K562 (cell line): Measurements from ENCODE around the gene ARHGAP9. TPM values are rescaled to one million over a fixed set of nuclear protein-coding genes. Genes with fewer than 3 reads are reported as not detected.

Source experiments
- ARNT ChIP-seq, 2 experiments: fragments of 450-650 bp; IDR thresholded peaks; 2 replicates each; pipeline ENCODE4 v1.6.1; 2016; ENCODE audit warnings: mild to moderate bottlenecking in 1 of 2
- COPS2 ChIP-seq: fragments of 450-650 bp; conservative IDR thresholded peaks from 2 replicates; pipeline ENCODE4 v1.6.1; 2016; ENCODE audit warnings: mild to moderate bottlenecking, moderate library complexity
- DNMT1 ChIP-seq: fragments of 450-650 bp; IDR thresholded peaks from 2 replicates; pipeline ENCODE4 v1.6.1; 2016; ENCODE audit warnings: antibody characterized with exemption, mild to moderate bottlenecking
- FOSL1 ChIP-seq: fragments of 200-800 bp; sonication (Bioruptor generic); conservative IDR thresholded peaks from 2 replicates; pipeline ENCODE4 v1.6.1; 2016; ENCODE audit warnings: missing genetic modification characterization, missing compliant biosample characterization
- GABPB2 ChIP-seq: fragments of 250-450 bp; sonication (Bioruptor Pico); conservative IDR thresholded peaks from 2 replicates; pipeline ENCODE4 v1.5.1; 2021; ENCODE audit warnings: mild to moderate bottlenecking
- GTF2F1 ChIP-seq: IDR thresholded peaks from 2 replicates; pipeline ENCODE4 v1.6.1; 2011; ENCODE audit warnings: low read depth, low read length, improper control_type of control experiment
- HDAC8 ChIP-seq: fragments of 450-650 bp; IDR thresholded peaks from 2 replicates; pipeline ENCODE4 v1.6.1; 2016; ENCODE audit warnings: mild to moderate bottlenecking, missing genetic modification characterization, moderate library complexity, missing compliant biosample characterization
- HMG20A ChIP-seq: fragments of 450-650 bp; formaldehyde crosslinking; conservative IDR thresholded peaks from 2 replicates; pipeline ENCODE4 v1.4.0; 2020; ENCODE audit warnings: mild to moderate bottlenecking, mixed read lengths
- HNRNPLL ChIP-seq: fragments of 200-400 bp; formaldehyde crosslinking; IDR thresholded peaks from 2 replicates; pipeline ENCODE4 v1.6.1; 2017; ENCODE audit warnings: low read length, low read depth, mild to moderate bottlenecking; ENCODE audit not compliant: poor library complexity, severe bottlenecking
- KLF1 ChIP-seq: fragments of 450-650 bp; IDR thresholded peaks from 2 replicates; pipeline ENCODE4 v1.6.1; 2016; ENCODE audit warnings: missing genetic modification characterization, missing compliant biosample characterization
- KLF16 ChIP-seq: IDR thresholded peaks from 2 replicates; pipeline ENCODE4 v1.6.1; 2016; ENCODE audit warnings: antibody characterized with exemption
- L3MBTL2 ChIP-seq: fragments of 450-650 bp; IDR thresholded peaks from 2 replicates; pipeline ENCODE4 v1.6.1; 2016; ENCODE audit warnings: mild to moderate bottlenecking, moderate library complexity
- MAFG ChIP-seq: fragments of 450-650 bp; conservative IDR thresholded peaks from 2 replicates; pipeline ENCODE4 v1.6.1; 2016; ENCODE audit warnings: missing genetic modification characterization, missing compliant biosample characterization
- MEF2D ChIP-seq: conservative IDR thresholded peaks from 2 replicates; pipeline ENCODE4 v1.6.1; 2016; ENCODE audit warnings: low read depth, missing genetic modification characterization, missing compliant biosample characterization
- MIER1 ChIP-seq: fragments of 450-650 bp; IDR thresholded peaks from 2 replicates; pipeline ENCODE4 v1.6.1; 2016; ENCODE audit warnings: antibody characterized with exemption, mild to moderate bottlenecking, low read depth
- NR0B1 ChIP-seq: fragments of 450-650 bp; IDR thresholded peaks from one replicate; pipeline ENCODE4 v1.6.1; 2018; ENCODE audit warnings: mild to moderate bottlenecking, moderate library complexity; ENCODE audit not compliant: partially characterized antibody
- PHTF2 ChIP-seq: fragments of 250-450 bp; sonication (Bioruptor Pico); IDR thresholded peaks from 2 replicates; pipeline ENCODE4 v1.5.0; 2021; ENCODE audit warnings: mild to moderate bottlenecking
- RB1 ChIP-seq: fragments of 450-650 bp; IDR thresholded peaks from 2 replicates; pipeline ENCODE4 v1.6.1; 2017; ENCODE audit warnings: low read depth, mild to moderate bottlenecking
- RBM14 ChIP-seq: fragments of 200-400 bp; formaldehyde crosslinking; IDR thresholded peaks from 2 replicates; pipeline ENCODE4 v1.6.1; 2018; ENCODE audit warnings: low read depth, mild to moderate bottlenecking, low read length, moderate library complexity, borderline replicate concordance; ENCODE audit not compliant: insufficient read depth
- RUNX1 ChIP-seq: sonication (generic); IDR thresholded peaks from 2 replicates; pipeline ENCODE4 v1.6.1; 2016; ENCODE audit warnings: antibody characterized with exemption, low read depth
- SAP30 ChIP-seq: fragments of 200-600 bp; sonication (generic); IDR thresholded peaks from 2 replicates; pipeline ENCODE4 v1.6.1; 2012; ENCODE audit warnings: borderline replicate concordance, low read depth, mild to moderate bottlenecking, moderate library complexity, low read length, control low read depth, inconsistent platforms; ENCODE audit not compliant: insufficient read depth, poor library complexity, severe bottlenecking
- THRA ChIP-seq: fragments of 450-650 bp; IDR thresholded peaks from 2 replicates; pipeline ENCODE4 v1.6.1; 2017; ENCODE audit warnings: mild to moderate bottlenecking, moderate library complexity
- THRB ChIP-seq: fragments of 450-650 bp; formaldehyde crosslinking; conservative IDR thresholded peaks from 2 replicates; pipeline ENCODE4 v1.4.0; 2022; ENCODE audit warnings: mild to moderate bottlenecking, missing genetic modification characterization
- XRCC5 ChIP-seq: fragments of 200-400 bp; formaldehyde crosslinking; IDR thresholded peaks from 2 replicates; pipeline ENCODE4 v1.6.1; 2017; ENCODE audit warnings: low read depth, mild to moderate bottlenecking, low read length
- ZBTB1 ChIP-seq: sonication (generic); formaldehyde crosslinking; IDR thresholded peaks from 2 replicates; pipeline ENCODE4 v1.8.1; 2023; ENCODE audit warnings: missing genetic modification reagents, low read depth, mild to moderate bottlenecking, borderline replicate concordance
- ZNF12 ChIP-seq: sonication (generic); formaldehyde crosslinking; IDR thresholded peaks from 2 replicates; pipeline ENCODE4 v1.4.0; 2020; ENCODE audit warnings: mild to moderate bottlenecking, missing genetic modification reagents
- ZNF41 ChIP-seq: fragments of 250-450 bp; sonication (Bioruptor Pico); conservative IDR thresholded peaks from 2 replicates; pipeline ENCODE4 v1.4.0; 2020; ENCODE audit warnings: mild to moderate bottlenecking
- ZNF764 ChIP-seq: fragments of 250-450 bp; sonication (Bioruptor Pico); IDR thresholded peaks from 2 replicates; pipeline ENCODE4 v1.4.0; 2020; ENCODE audit warnings: low read depth, mild to moderate bottlenecking, moderate library complexity
- polyA plus RNA-seq, 8 experiments: library from polyadenylated mRNA; depleted of rRNA in 4 of 8; stranded (reverse) in 5 of 8; unstranded in 3 of 8; fragments of >200 nt; fragmentation: Nextera tagmentation in 2 of 8; fragmentation: Illumina TruSeq in 1 of 8; extraction: Ambion mirVana in 2 of 8; extraction: Trizol in 1 of 8; gene quantifications; 2 replicates each; pipeline versions ENCODE4 v1.2.1 to v1.2.3, GENCODE V29; 2011 to 2014; ENCODE audit warnings: inconsistent platforms in 1 of 8, missing spikeins in 1 of 8
- total RNA-seq, 7 experiments: library from RNA; depleted of rRNA in 6 of 7; stranded (reverse); fragments of >200 nt in 6 of 7; fragmentation: Illumina TruSeq in 2 of 7; extraction: Trizol in 2 of 7; gene quantifications; 2 replicates each; pipeline versions ENCODE4 v1.2.1 to v1.2.3, GENCODE V29; 2011 to 2021; ENCODE audit warnings: low replicate concordance in 1 of 7

Gene ARHGAP9
- total and polyA plus RNA-seq, 9 of the 15 experiments (the other 6 are each of a cell fraction or from before 2014, with no cell fraction given), result 1.5 to 10.2 (median 5.1) TPM

GRCh38 chr12:57462251-57462911, 17.3 kb downstream of the ARHGAP9 start (continued):
- TF ChIP-seq MEF2D (tag) (0 out of 2 replicates have a peak, but pooled peaks have one; percentile 34), DNMT1 (no peak), ZBTB1 (CRISPR knock-in tag) (no peak), KLF16 (peak; percentile 76; the same call in 1 of the 2 replicates), MAFG (no peak), THRB (CRISPR knock-in tag) (no peak), PHTF2 (CRISPR knock-in tag) (no peak), COPS2 (no peak), KLF1 (tag) (no peak), ZNF12 (CRISPR knock-in tag) (no peak), ZNF41 (CRISPR knock-in tag) (no peak), GTF2F1 (no peak), GABPB2 (no peak), RB1 (peak; percentile 68; the same call in 1 of the 2 replicates), HMG20A (CRISPR knock-in tag) (no peak), THRA (no peak), SAP30 (no peak), XRCC5 (peak; percentile 96), HDAC8 (no peak), RBM14 (no peak), HNRNPLL (no peak), MIER1 (no peak), ARNT (IDR thresholded peaks at IDR 0.05) (peak; percentile 53 to 86; a peak in 2 of 4 replicates), L3MBTL2 (peak; percentile 76), RUNX1 (no peak), NR0B1 (no peak), ZNF764 (CRISPR knock-in tag) (no peak), FOSL1 (tag) (no peak)
